Measurements from ENCODE around the gene LYZL4. TPM values are rescaled to one million over a fixed set of nuclear protein-coding genes. Genes with fewer than 3 reads are reported as not detected.

Gene LYZL4
- total RNA-seq, 2 donors from 2014 or later = not detected

Other genes with a start within 250 kb of the LYZL4 start
- gene CCK, start 144.4 kb downstream of the LYZL4 start, total RNA-seq = not detected
- gene VIPR1, start 92.0 kb upstream of the LYZL4 start, total RNA-seq = 100 to 1,000 TPM; 128 to 137 TPM
- gene SEC22C, start 171.4 kb upstream of the LYZL4 start, total RNA-seq = 10 to 100 TPM; 11.4 to 15.2 TPM
- 10 to 100 TPM; 19.0 to 20.5 TPM for gene SS18L2, start 180.2 kb upstream of the LYZL4 start, total RNA-seq
- gene NKTR, start 190.1 kb upstream of the LYZL4 start, total RNA-seq = 10 to 100 TPM; 54.1 to 63.9 TPM
- 10 to 100 TPM in 1 of 2 donors, 1 to 10 TPM in 1; 5.7 to 11.8 TPM for gene ZBTB47, start 243.1 kb upstream of the LYZL4 start, total RNA-seq